Measurements from ENCODE around the gene CCDC138. TPM values are rescaled to one million over a fixed set of nuclear protein-coding genes. Genes with fewer than 3 reads are reported as not detected.

The CCDC138 gene
- total RNA-seq, 1 experiment from 2014 or later: 10.1 TPM

- DNase-seq (ENCODE audit: low read depth, low spot score): no peak
- TF ChIP-seq, protein P1, sequence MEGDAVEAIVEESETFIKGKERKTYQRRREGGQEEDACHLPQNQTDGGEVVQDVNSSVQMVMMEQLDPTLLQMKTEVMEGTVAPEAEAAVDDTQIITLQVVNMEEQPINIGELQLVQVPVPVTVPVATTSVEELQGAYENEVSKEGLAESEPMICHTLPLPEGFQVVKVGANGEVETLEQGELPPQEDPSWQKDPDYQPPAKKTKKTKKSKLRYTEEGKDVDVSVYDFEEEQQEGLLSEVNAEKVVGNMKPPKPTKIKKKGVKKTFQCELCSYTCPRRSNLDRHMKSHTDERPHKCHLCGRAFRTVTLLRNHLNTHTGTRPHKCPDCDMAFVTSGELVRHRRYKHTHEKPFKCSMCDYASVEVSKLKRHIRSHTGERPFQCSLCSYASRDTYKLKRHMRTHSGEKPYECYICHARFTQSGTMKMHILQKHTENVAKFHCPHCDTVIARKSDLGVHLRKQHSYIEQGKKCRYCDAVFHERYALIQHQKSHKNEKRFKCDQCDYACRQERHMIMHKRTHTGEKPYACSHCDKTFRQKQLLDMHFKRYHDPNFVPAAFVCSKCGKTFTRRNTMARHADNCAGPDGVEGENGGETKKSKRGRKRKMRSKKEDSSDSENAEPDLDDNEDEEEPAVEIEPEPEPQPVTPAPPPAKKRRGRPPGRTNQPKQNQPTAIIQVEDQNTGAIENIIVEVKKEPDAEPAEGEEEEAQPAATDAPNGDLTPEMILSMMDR (IDR thresholded peaks at IDR 0.05): no peak
- no peak for TF ChIP-seq TCF7L2 (IDR thresholded peaks at IDR 0.05; ENCODE audit: low read depth, low read length)
- no peak for TF ChIP-seq POLR2AphosphoS5 (IDR thresholded peaks at IDR 0.05; ENCODE audit: low read depth, low read length)
- no peak for TF ChIP-seq REST (IDR thresholded peaks at IDR 0.05; ENCODE audit: insufficient read depth in 1 of 2, low read depth in 2 of 2, low read length in 1 of 2)
- no peak for TF ChIP-seq SIN3A (IDR thresholded peaks at IDR 0.05; ENCODE audit: borderline replicate concordance, insufficient read depth, low read depth, low read length)
- Histone ChIP-seq H3K27me3 (ENCODE audit: control insufficient read depth, insufficient read depth, low read length) (no peaks in the 10 kb centered on the region), H3K9me3 (ENCODE audit: control insufficient read depth, insufficient read depth, low read depth, low read length) (no peaks in the 10 kb centered on the region), H3K36me3 (ENCODE audit: control insufficient read depth, insufficient read depth, low read length) (no peaks in the 10 kb centered on the region), H3K4me3 (ENCODE audit: low read depth in 2 of 2, low read length in 2 of 2) (no peak overlapping the region), H3K27ac (ENCODE audit: low read length) (no peak overlapping the region), H3K4me1 (ENCODE audit: control insufficient read depth, insufficient read depth, low read length) (no peaks in the 10 kb centered on the region)
- intact Hi-C loops (cut with micrococcal nuclease; ENCODE audit: unreplicated experiment): no loop called here
- ChIA-PET CTCF (no interaction called here), POLR2A (no interaction called here)
- ATAC-seq: no peak
- in situ Hi-C loops (cut with HindIII; ENCODE audit: low pct_unique_long_range_greater_than_20kb, low sequenced_read_pairs): no loop called here
- BruUV-seq (replicated peaks): no TSS peak
Measured at GRCh38 chr2:108829578-108830310, 43.2 kb downstream of the CCDC138 start.

DNA sequence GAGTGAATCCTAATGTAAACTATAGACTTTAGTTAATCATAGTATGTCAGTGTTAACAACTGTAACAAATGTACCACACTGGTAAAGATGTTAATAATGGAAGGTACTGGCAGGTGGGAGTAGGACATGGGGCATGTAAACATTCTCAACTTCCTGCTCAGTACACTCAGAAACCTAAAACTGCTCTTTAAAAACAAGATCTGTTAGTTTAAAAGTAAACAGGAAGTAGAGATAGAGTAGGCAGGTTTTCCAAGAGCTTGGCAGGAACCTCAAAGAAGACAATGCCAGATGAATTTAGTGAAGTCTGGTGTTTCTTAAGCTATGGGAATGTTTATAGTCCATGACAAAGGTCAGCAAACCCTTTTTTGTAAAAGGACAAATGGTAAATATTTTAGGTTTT lies 46.6 kb downstream of the CCDC138 start:
- Histone ChIP-seq H3K4me3 (ENCODE audit: low read depth in 2 of 2, low read length in 2 of 2) (no peak overlapping the region), H3K27me3 (ENCODE audit: control insufficient read depth, insufficient read depth, low read length) (no peaks in the 10 kb centered on the region), H3K9me3 (ENCODE audit: control insufficient read depth, insufficient read depth, low read depth, low read length) (peaks cover 7% of the 10 kb centered on the region; the same call in 1 of the 2 replicates), H3K4me1 (ENCODE audit: control insufficient read depth, insufficient read depth, low read length) (no peaks in the 10 kb centered on the region), H3K27ac (ENCODE audit: low read length) (no peak overlapping the region), H3K36me3 (ENCODE audit: control insufficient read depth, insufficient read depth, low read length) (no peaks in the 10 kb centered on the region)
- ChIA-PET POLR2A (no interaction called here), CTCF (interaction anchor here (0.7 kb wide), 1 partner anchor 174 kb away, joined by 7 read pairs; no protein-coding TSS in a partner anchor)
- no peak for DNase-seq (ENCODE audit: low read depth, low spot score)
- intact Hi-C loops (cut with micrococcal nuclease; ENCODE audit: unreplicated experiment) (no loop called here), in situ Hi-C loops (cut with HindIII; ENCODE audit: low pct_unique_long_range_greater_than_20kb, low sequenced_read_pairs) (no loop called here)
- BruUV-seq (replicated peaks): no TSS peak
- TF ChIP-seq TCF7L2 (IDR thresholded peaks at IDR 0.05; ENCODE audit: low read depth, low read length): no peak
- no peak for TF ChIP-seq SIN3A (IDR thresholded peaks at IDR 0.05; ENCODE audit: borderline replicate concordance, insufficient read depth, low read depth, low read length)
- TF ChIP-seq, protein P1 (IDR thresholded peaks at IDR 0.05): no peak
- TF ChIP-seq REST (IDR thresholded peaks at IDR 0.05; ENCODE audit: insufficient read depth in 1 of 2, low read depth in 2 of 2, low read length in 1 of 2): no peak
- no peak for TF ChIP-seq POLR2AphosphoS5 (IDR thresholded peaks at IDR 0.05; ENCODE audit: low read depth, low read length)
- no peak for ATAC-seq
